Measurements from ENCODE around the gene ST6GAL1.
"Not testable (repeated sequence)": the region's sequence is repeated elsewhere in the genome, so short reads cannot be mapped to it uniquely, and the experiment has no call there.

Gene ST6GAL1

DNA sequence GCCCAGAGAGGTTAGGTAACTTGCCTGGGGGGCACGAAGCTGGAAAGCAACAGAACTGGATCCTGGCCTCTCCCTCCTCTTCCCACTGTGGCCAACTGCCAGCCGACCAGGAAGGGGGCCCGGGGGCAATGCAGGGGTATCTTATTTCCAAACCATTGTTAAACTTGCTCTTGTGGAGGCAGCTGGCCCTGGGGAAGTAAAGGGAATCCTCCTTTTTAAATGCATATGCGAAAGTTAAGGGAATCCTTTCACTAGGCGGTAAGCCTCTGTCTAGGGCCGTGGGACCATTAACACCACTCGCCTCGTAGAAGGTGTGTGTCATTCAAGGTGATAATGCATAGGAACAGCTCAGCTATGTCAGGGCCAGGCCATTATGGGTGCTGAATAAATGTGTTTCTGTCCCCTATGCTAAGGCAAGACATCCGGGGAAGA, 68.6 kb downstream of the ST6GAL1 start:
- no peak for DNase-seq

DNA sequence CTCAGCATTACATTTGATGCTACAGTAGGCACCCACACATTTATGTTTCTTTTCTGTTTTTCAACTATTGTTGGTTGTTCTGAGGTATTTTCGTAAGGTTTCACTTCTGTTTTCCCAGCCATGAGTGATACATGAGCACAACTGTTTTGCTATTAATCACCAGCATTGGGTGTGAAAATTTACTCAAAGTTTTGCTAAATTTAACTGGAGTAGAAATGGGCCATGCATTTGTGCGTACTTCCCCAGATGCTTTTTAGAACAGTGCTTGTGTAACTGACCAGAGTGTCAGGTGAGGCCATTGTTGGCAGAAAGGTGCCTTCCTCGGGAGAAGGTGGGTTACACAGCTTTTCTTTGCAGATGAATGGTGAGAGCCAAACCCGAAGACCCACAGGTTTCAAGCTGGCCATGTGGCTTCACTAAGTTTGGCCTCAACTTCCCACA, 70.4 kb downstream of the ST6GAL1 start:
- DNase-seq = no peak

DNA sequence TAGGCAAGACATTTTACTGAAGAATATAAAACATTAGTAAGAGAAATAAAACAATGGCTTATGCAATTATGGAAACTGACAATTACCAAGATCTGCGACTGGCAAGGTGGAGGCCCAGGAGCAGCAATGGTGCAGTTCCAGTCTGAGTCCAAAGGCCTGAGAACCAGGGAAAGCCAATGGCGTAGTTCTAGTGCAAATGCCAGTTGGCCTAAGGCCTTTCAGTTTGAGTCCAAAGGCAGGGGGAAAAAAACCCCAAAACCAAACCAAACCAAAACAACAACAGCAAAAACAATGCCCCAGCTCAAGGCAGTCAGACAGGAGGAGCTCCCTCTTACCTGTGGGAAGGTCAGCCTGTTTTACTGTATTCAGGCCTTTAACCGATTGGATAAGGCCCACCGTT, 72.6 kb downstream of the ST6GAL1 start:
- DNase-seq = no peak

DNA sequence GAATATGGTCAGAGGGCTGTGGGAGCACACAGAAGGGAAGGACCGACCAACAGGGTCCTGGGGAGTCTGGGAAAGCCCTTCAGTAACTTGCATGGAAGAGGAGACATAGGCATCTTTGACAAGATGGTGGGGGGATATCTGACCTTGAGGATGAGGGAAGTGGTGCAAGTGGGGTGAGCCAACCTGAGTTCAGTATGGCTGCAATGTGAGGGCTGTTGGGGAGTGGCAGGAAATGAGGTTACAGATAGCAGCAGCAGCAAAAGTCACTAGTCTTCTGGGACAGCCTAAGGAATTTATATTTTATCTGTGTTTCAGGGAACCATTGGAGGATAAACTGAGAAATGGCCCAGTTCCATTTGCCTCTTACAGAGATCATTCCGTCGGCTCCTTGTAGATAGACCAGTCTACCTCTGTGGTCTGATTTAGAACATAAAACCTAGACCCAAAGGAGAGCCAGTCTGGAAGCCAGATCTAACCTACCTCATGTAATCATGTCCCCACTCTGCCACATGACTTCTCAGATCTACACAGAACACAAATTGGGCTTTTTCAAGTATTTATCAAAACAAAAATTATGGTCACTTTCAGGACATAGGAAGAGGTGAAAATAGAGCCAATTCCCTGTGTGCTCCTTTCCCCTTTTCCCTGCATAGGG, 75.6 kb downstream of the ST6GAL1 start:
- no peak for DNase-seq

DNA sequence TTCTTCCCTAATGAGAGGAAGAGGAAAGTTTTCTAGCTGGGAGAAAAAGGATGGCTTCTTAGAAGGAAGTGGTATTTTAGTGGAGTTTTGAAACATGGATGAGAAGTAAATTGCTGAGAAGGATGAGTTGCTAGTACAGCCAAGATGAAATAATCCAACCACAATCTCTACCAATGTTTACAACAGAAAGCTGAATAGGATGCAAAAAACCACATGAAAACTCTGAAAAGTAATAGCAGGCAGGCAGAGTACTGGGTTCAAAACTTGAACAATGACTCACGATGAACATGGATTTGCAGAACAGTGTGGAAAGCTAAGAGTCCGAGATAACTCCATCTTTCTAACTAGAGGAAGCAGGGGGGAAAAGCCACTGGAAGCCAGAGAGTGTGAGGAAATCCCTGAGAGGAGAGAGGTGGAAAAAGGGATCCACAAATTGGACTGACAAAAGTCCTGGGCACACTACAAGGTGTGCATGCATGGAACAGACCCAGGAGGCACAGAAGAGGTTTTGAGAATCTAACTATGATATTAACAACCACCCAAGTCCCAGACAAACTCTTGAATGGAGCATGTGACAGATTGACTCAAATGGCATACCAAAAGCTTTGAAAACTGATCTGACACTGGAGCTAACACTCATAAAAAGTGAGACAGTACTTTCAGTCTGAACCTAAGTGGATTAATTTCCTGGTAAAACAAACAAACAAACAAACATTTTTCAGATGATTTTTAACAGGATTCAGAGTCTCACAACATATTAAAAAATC, 76.7 kb downstream of the ST6GAL1 start:
- no peak for DNase-seq

DNA sequence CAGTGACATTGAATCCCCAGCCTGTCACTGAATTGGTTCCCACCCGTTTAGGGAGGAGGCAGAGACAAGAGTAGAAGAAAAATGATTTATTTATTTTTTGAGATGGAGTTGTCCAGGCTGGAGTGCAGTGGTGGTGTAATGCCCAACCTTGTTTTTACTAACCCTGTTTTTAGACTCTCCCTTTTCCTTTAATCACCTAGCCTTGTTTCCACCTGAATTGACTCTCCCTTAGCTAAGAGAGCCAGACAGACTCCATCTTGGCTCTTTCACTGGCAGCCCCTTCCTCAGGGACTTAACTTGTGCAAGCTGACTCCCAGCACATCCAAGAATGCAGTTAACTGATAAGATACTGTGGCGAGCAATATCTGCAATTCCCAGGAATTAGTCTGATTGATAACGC, 80.1 kb downstream of the ST6GAL1 start:
- DNase-seq = not testable (repeated sequence)

DNA sequence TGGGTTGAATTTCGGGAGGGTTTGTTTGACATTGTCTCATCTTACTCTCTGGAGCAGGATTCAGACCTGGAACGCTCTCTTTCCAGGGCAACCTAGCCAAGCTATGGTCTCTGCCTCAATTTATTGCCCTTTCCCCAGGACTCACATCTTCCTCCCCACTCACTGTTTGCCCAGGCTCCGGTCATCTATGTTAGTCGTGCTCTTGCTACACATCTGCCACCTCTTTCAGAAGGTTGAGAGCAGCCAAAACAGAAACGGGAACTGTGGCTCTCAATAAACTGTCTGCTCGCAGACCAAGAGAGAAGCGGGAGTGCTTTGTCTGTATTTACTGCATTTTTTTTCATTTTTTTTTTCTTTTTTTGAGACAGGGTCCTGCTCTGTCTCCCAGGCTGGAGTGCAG, 81.6 kb downstream of the ST6GAL1 start:
- DNase-seq = no peak

DNA sequence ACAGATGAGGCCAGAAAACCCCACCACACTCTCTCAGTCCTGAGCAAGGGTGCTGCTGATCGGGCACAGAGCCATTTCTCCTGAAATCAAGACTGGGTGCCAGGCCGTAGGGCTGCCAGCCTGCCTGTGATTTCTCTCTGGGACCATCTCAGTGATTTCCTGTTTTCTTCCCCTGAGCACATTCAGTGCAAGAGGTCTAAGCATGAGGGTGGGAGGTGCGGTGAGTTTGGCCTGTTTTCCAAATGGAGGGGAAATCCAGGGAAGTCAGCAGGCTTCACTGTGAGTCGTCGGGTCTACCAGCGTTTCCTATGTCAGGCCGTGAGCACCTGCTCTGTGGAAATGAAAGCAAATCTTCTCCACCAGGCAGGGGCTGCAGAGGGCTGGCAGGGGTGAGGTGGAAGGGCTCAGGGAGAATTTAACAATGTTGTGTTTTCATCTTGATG, 82.3 kb downstream of the ST6GAL1 start:
- DNase-seq = no peak

DNA sequence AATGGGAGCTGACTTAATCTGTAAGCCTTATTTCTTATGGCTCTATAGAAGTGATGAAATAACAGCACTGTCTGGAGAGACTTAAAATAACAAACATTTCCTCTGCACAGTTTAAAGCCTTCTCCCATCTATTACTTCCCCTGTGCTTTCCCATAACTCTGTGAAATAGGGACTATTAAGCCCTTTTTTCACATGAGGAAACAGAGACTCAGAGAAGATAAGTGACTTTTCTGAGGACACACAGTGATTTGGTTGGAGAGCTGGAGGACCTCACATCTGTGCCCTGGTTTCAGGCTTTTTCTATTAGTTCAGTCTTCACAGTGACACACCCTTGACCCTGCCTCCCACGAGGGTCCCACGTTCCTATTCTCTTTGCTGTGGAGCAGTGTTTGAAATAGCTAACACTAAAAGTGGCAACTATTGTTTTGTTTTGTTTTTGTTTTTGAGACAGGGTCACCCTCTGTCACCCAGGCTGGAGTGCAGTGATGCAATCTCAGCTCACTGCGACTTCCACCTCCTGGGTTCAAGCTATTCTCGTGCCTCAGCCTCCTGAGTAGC, 82.9 kb downstream of the ST6GAL1 start:
- DNase-seq = no peak

DNA sequence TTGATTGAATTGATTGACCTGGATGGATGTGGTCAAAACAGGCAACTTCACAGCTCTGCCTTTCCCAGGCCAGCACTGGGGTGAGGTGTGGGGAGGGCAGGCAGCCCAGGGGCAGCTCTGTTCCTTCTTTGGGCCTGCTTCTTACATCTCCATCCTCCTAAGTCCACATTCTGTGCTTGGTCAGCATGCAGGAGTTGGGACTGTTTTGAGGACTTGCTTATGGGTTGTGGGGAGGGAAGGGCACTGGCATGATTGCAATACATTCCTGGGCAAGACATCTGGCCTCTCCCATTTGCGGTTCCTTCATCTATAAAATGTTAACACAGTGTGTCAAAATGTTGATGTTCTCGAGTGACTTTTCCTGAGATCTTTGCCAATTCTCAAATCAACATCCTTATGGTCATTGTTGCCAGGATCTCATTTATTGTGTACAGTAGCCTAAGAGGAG, 84.1 kb downstream of the ST6GAL1 start:
- no peak for DNase-seq

DNA sequence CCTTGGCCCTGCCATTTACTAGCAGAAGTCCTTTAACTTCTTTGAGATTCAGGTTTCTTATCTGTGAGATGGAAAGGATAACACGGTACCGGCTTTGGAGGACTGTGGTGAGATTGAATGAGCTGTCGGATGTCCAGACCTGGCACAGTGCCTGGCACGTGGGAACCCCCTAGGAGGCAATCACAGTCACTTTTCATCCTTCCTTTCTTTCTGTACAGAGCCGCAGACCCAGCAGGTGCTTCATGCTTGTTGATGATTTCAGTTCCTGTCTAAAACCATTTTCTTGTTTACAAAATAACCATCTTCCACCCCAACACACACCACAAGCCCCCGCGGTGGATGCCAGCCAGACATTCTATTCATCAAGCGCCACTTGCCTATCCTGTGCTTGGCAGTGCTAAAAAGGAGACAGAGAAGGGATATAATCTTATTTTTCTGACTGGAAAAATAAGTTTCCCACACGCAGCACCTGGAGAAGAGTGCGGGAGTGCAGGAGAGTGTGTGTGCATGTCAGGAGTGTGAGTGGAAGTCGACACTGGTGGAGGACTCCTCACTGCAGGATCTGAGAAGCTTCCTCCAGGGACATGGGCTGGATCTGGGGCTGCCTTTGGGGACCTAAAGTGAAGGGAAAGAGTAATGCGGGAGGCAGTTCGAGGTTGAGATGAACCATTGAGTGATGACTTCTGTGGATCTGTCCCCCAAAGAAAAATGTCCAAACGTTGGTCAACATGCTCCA, 85.7 kb downstream of the ST6GAL1 start:
- no peak for DNase-seq

DNA sequence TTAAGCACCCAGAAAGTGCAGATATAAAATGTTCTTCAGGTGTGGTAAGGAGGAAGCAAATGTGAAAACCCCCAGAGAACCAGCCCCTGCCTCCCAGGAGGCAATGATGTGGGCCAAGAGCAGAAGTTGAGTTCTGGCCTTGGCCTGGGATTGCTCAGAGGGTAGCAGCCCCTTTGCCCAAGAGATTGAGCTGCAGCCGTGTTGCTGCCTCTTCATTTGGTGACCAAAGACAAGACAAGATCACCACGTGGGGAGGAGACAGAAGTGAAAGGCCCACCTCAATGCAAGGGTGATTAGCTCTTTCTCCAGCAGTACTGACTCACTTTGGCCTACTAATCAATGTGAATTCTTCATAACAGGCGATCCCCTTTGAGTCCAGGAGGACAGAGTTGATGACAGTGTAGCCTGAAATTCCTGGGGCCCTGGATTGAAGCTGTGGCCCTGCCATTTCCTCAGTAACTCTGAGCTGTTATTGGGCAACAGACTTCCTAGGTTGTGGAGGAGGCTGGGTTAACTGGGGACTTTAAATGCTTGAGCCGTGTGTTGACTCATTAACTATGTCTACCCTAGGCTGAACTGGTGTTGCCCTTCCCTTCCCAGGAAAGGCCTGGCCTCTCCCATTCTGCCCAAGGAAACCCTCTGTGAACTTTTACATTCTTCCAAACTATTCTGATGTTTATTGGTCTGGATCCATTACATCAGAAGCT, 86.5 kb downstream of the ST6GAL1 start:
- no peak for DNase-seq

DNA sequence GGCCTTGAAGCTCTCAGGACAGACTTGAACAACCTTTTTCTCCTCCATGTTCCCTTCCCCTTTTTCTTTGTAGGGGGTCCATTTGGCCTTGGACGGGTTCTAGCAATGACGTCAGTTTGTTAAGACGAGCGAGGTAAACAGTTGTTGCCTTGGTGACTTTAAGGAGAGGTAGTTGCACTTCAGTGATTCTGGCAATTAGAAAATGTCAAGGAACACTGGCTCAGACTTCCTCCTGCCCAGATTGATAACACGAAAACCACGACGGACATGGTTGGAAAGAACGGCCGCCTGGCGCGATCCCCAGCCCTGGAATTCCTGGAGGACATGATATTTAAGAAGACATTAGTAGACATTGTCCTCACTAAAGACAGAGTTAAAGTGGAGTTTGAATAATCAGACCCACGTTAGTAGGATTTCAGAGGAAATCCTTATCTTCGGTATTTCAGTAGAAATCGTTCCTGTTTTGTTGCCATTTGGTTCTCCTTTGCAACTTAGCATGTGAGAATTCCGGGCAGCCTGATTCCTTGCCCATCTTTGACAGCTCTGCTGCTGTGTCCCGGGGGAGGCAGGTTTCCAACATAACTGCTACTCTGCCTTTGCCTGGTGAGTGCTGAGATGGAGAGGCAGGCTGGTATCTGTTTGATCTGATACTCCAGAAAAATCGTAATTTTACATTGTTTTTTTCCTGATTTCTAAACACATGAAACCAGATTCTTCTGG, 87.3 kb downstream of the ST6GAL1 start:
- DNase-seq = no peak

DNA sequence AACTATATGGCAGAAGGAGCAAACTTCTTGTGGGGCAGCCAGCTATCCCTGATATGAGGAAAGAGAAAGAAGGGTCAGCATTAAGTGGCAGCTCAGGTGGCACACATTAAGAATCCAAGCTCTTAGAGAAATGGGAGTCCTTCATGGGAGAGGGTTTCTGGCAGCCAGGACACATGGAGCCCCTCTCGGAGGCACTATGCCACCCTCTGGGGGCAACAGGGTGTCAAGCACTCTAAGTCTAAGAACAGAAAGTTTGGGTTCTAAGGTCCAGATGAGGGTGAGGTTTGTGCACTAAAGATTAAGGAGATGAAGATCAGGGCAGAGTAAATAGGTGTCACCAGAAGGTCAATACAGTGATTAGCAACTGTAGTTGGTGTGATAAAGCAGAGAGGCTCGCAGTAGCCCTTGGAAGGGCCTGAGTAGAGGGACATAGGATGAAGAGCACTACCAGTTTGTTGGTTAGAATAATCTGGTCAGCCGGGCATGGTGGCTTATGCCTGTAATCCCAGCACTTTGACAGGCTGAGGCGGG, 89.3 kb downstream of the ST6GAL1 start:
- no peak for DNase-seq

DNA sequence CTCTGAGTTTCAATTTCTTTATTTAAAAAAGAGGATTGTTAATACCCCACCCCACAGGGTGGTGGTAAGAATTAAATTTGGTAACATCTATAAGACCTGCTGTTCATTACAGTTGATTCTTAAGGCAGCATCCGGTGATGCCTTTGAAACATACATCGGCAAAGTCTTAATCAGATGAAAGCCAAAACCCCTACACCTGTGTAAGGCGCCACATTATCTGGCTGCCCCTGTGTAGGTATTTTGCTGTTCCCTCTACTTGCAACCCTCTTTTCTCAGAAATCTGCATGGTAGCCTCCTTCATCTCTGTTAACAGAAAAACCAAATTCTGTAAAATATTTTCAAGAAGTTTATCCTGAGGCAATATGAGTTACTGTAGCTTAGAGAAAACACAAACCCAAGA, 90.0 kb downstream of the ST6GAL1 start:
- DNase-seq = no peak

DNA sequence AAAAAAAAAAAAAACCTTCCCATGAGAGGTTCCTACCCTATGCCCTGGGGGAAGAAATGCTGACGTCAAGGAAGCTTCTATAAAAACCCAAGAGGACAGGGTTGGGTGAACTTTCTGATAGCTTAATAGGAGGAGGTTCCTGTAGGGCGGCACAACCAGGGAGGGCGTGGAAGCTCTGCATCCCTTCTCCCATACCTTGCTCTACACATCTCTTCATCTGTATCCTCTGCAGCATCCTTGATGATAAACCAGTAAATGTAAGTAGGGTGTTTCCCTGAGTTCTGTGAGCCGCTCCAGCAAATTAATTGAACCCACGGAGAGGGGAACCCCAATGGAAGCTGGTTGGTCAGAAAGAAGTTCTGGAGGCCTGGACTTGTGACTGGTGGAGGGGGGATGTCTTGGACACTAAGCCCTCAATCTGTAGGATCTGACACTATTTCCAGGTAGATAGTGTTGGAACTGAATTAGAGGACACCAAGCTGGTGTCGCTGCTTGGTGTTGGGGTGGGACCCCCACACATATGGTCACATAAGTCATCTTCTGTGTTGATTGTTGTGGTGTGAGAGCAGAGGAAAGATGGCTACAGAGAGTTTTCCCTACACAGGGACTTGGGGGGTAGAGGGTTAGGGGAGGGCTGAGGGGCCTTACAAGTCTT, 91.5 kb downstream of the ST6GAL1 start:
- no peak for DNase-seq

DNA sequence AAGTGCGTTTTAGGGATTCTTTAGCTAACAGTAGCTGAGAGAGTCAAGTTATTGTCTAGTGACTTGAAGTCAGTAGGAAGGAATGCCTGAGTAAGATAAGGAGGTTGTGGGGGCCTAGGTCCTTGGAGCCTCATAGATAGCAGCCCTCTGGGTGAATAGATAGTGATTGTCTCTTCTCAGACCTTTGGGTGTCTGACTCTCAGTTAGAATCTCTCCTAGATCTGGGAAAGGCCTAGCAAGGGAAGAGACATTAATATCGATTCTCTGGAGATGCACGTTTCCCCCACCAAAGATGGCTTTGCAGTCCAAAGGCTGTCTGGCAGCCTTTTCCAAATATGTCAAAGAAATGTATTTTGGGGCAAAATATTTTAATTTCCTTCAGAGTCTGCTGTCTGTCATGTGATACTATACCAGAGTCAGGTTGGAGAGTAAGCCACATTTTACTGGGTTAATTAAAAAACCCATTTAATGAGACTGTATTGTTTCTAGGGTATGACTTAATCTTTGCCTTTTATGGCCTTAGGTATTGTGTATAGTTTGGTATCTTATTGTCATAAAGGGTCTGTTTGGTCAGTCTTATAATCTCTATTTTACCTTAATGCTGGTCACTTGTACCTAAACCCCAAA, 92.2 kb downstream of the ST6GAL1 start:
- DNase-seq = no peak

DNA sequence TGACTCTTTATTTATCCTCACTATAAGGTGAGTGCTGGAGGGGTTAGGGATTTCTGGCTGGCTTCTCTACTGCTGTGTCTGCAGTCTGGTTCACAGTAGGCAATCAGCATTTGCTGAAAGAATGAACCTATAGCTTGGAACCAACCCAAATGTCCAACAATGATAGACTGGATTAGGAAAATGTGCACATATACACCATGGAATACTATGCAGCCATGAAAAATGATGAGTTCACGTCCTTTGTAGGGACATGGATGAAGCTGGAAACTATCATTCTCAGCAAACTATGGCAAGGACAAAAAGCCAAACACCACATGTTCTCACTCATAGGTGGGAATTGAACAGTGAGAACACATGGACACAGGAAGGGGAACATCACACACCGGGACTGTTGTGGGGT, 93.0 kb downstream of the ST6GAL1 start:
- DNase-seq = not testable (repeated sequence)

DNA sequence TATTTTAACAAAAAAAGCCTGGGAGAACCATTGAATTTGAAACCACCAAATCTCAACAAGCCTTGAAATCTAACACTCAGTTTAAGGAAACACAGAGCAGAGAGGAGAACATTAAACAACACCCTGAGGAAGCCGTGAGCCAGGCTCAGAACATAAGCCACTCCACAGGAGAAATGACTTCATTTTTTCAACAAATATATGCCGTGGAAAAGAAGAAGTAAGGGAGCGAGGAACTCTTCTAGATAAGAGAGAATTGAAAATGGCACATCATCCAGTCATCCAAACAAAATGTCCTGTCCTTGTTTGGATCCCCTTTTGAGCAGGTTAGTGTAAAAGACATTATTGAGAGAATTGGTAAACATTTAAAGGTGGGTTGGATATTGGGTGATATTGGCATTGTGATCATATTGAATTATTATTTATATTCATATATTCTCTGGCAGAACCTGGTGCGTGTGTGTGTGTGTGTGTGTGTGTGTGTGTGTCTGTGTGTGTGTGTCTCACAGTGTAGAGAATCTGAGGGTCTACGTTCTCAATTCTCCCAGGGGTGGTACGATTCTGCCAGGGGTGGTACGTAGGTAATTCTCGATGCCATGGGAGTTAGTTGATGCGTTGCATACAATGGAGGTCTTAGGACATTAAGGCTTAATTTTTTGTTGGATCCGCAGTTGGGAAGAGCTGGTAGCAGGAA, 94.4 kb downstream of the ST6GAL1 start:
- DNase-seq = no peak

DNA sequence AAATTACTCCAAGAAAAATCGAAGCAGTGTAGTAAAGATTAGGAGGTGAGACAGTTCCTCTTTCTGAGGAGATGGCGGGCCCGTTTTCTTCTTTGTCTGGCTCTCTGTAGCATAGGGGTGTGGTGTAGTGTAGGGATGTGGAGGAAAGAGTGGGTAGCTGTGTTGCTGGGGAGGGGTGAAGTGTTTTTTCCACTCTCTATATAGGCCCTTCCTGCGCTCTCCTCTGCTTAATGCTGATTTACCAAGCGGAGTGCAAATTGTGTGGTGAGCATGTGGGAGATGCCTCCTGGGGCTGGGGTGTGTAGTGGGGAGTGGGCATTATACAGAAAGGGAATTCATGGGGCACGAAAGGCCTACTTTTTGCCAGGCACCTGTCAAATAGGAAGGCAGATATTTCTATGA, 94.9 kb downstream of the ST6GAL1 start:
- DNase-seq = no peak

All from 8988T (cell line).